Prostate gland (tissue), 2 donors: ENCODE data around the gene YBX1.
"Not testable (repeated sequence)": the region's sequence is repeated elsewhere in the genome, so short reads cannot be mapped to it uniquely, and the experiment has no call there.

Experiments used
- POLR2A ChIP-seq: fragments of 450-650 bp; IDR thresholded peaks from one replicate; pipeline ENCODE4 v1.6.1; 2016; ENCODE audit warnings: antibody characterized with exemption, mild to moderate bottlenecking
- POLR2AphosphoS5 ChIP-seq: sonication (generic); formaldehyde crosslinking; IDR thresholded peaks from one replicate; pipeline ENCODE4 v1.6.1; 2017; ENCODE audit warnings: antibody characterized with exemption
- TF ChIP-seq, protein P1 (sequence below), 4 experiments: fragments of 200-600 bp in 2 of 4; fragments of 450-650 bp in 2 of 4; sonication (generic) in 2 of 4; IDR thresholded peaks; 1 replicate in 3 of 4; 2 replicates in 1 of 4; pipeline ENCODE4 v1.5.1; 2016 to 2019; ENCODE audit warnings: antibody characterized with exemption in 4 of 4, mild to moderate bottlenecking in 2 of 4, moderate library complexity in 2 of 4

DNA sequence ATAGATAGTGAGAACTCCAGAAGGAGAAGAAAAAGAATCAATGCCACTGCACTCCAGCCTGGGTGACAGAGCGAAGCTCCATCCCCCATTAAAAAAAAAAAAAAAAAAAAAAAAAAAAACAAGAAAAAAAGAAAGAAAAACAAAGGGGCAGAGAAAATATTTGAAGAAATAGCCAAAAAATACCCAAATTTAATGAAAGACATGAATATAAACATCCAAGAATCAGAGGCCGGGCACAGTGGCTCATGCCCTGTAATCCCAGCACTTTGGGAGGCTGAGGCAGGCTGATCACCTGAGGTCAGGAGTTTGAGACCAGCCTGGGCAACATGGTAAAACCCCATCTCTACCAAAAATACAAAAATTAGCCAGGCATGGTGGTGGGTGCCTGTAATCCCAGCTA is 40.2 kb downstream of the YBX1 start:
- TF ChIP-seq, protein P1, sequence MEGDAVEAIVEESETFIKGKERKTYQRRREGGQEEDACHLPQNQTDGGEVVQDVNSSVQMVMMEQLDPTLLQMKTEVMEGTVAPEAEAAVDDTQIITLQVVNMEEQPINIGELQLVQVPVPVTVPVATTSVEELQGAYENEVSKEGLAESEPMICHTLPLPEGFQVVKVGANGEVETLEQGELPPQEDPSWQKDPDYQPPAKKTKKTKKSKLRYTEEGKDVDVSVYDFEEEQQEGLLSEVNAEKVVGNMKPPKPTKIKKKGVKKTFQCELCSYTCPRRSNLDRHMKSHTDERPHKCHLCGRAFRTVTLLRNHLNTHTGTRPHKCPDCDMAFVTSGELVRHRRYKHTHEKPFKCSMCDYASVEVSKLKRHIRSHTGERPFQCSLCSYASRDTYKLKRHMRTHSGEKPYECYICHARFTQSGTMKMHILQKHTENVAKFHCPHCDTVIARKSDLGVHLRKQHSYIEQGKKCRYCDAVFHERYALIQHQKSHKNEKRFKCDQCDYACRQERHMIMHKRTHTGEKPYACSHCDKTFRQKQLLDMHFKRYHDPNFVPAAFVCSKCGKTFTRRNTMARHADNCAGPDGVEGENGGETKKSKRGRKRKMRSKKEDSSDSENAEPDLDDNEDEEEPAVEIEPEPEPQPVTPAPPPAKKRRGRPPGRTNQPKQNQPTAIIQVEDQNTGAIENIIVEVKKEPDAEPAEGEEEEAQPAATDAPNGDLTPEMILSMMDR (IDR thresholded peaks at IDR 0.05): not testable (repeated sequence)
- not testable (repeated sequence) for TF ChIP-seq POLR2A, POLR2AphosphoS5
